ENCODE results near the gene PTPRD. TPM values are rescaled to one million over a fixed set of nuclear protein-coding genes. Genes with fewer than 3 reads are reported as not detected.

PTPRD gene
- total and polyA plus RNA-seq, 7 experiments from 2014 or later: 0.71 TPM; not detected in 6

GRCh38 chr9:9124616-9125015 lies 1488.2 kb downstream of the PTPRD start:
- Histone ChIP-seq H3K36me3 (ENCODE audit: control insufficient read depth in 2 of 3, insufficient read depth in 3 of 3, low read length in 3 of 3) (no peaks in the 10 kb centered on the region), H3K4me3 (ENCODE audit: low read length) (no peak overlapping the region), H3K27ac (ENCODE audit: low read depth, low read length) (no peak overlapping the region), H3K27me3 (ENCODE audit: control insufficient read depth in 2 of 2, insufficient read depth in 2 of 2, low read length in 2 of 2) (no peaks in the 10 kb centered on the region), H3K4me1 (ENCODE audit: control insufficient read depth in 2 of 2, insufficient read depth in 2 of 2, low read length in 2 of 2) (no peaks in the 10 kb centered on the region), H3K9me3 (ENCODE audit: control insufficient read depth in 2 of 3, low read length in 3 of 3) (no peaks in the 10 kb centered on the region)
- DNase-seq (no peak), ATAC-seq (no peak)
- ChIA-PET CTCF (no interaction called here), POLR2A (no interaction called here)
- Mint-ChIP-seq H3K27me3 (no peaks in the 10 kb centered on the region), H3K4me1 (no peaks in the 10 kb centered on the region), H3K9me3 (peaks cover 0 to 11% (median 0%) of the 10 kb centered on the region in 11 donors), H3K4me3 (no peak overlapping the region), H3K36me3 (no peaks in the 10 kb centered on the region), H3K27ac (no peak overlapping the region)
- intact Hi-C loops (cut with micrococcal nuclease): no loop called here

- Histone ChIP-seq H3K4me1 (ENCODE audit: control insufficient read depth in 2 of 2, insufficient read depth in 2 of 2, low read length in 2 of 2) (no peaks in the 10 kb centered on the region), H3K36me3 (ENCODE audit: control insufficient read depth in 2 of 3, insufficient read depth in 3 of 3, low read length in 3 of 3) (no peaks in the 10 kb centered on the region), H3K27me3 (ENCODE audit: control insufficient read depth in 2 of 2, insufficient read depth in 2 of 2, low read length in 2 of 2) (no peaks in the 10 kb centered on the region), H3K4me3 (ENCODE audit: low read length) (no peak overlapping the region), H3K27ac (ENCODE audit: low read depth, low read length) (no peak overlapping the region), H3K9me3 (ENCODE audit: control insufficient read depth in 2 of 3, low read length in 3 of 3) (no peaks in the 10 kb centered on the region)
- Mint-ChIP-seq H3K27ac (no peak overlapping the region), H3K36me3 (no peaks in the 10 kb centered on the region), H3K27me3 (no peaks in the 10 kb centered on the region), H3K9me3 (peaks cover 0 to 6% (median 0%) of the 10 kb centered on the region in 11 donors), H3K4me1 (no peaks in the 10 kb centered on the region), H3K4me3 (no peak overlapping the region)
- intact Hi-C loops (cut with micrococcal nuclease): no loop called here
- ATAC-seq (no peak), DNase-seq (no peak)
- CTCF ChIA-PET: no interaction called here
- POLR2A ChIA-PET: no interaction called here
These were observed 1490.4 kb downstream of the PTPRD start for GRCh38 chr9:9122230-9122875.

- no peak overlapping the region for H3K4me3 Mint-ChIP-seq
- peaks cover 0 to 10% (median 0%) of the 10 kb centered on the region in 11 donors for H3K9me3 Mint-ChIP-seq
- Histone ChIP-seq H3K4me3 (ENCODE audit: low read length) (no peak overlapping the region), H3K36me3 (ENCODE audit: control insufficient read depth in 2 of 3, insufficient read depth in 3 of 3, low read length in 3 of 3) (no peaks in the 10 kb centered on the region), H3K9me3 (ENCODE audit: control insufficient read depth in 2 of 3, low read length in 3 of 3) (no peaks in the 10 kb centered on the region), H3K4me1 (ENCODE audit: control insufficient read depth in 2 of 2, insufficient read depth in 2 of 2, low read length in 2 of 2) (no peaks in the 10 kb centered on the region), H3K27me3 (ENCODE audit: control insufficient read depth in 2 of 2, insufficient read depth in 2 of 2, low read length in 2 of 2) (no peaks in the 10 kb centered on the region), H3K27ac (ENCODE audit: low read depth, low read length) (no peak overlapping the region)
- H3K36me3 Mint-ChIP-seq: no peaks in the 10 kb centered on the region
- ChIA-PET POLR2A (no interaction called here), CTCF (no interaction called here)
- H3K27me3 Mint-ChIP-seq: no peaks in the 10 kb centered on the region
- no peak overlapping the region for H3K27ac Mint-ChIP-seq
- no peak for ATAC-seq
- H3K4me1 Mint-ChIP-seq: no peaks in the 10 kb centered on the region
- intact Hi-C loops (cut with micrococcal nuclease): no loop called here
- no peak for DNase-seq
These were observed 1494.9 kb downstream of the PTPRD start for GRCh38 chr9:9117866-9118265.

- Mint-ChIP-seq H3K4me1 (no peaks in the 10 kb centered on the region), H3K27ac (no peak overlapping the region), H3K36me3 (no peaks in the 10 kb centered on the region), H3K9me3 (peaks cover 0 to 12% (median 0%) of the 10 kb centered on the region in 11 donors), H3K4me3 (no peak overlapping the region), H3K27me3 (no peaks in the 10 kb centered on the region)
- CTCF ChIA-PET: no interaction called here
- Histone ChIP-seq H3K4me3 (ENCODE audit: low read length) (no peak overlapping the region), H3K27ac (ENCODE audit: low read depth, low read length) (no peak overlapping the region), H3K36me3 (ENCODE audit: control insufficient read depth in 2 of 3, insufficient read depth in 3 of 3, low read length in 3 of 3) (no peaks in the 10 kb centered on the region), H3K27me3 (ENCODE audit: control insufficient read depth in 2 of 2, insufficient read depth in 2 of 2, low read length in 2 of 2) (no peaks in the 10 kb centered on the region), H3K9me3 (ENCODE audit: control insufficient read depth in 2 of 3, low read length in 3 of 3) (no peaks in the 10 kb centered on the region), H3K4me1 (ENCODE audit: control insufficient read depth in 2 of 2, insufficient read depth in 2 of 2, low read length in 2 of 2) (no peaks in the 10 kb centered on the region)
- intact Hi-C loops (cut with micrococcal nuclease): no loop called here
- ATAC-seq (no peak), DNase-seq (no peak)
- POLR2A ChIA-PET: no interaction called here
These were observed 1500.6 kb downstream of the PTPRD start for GRCh38 chr9:9112001-9112720.

GRCh38 chr9:9108641-9109040 lies 1504.2 kb downstream of the PTPRD start:
- Mint-ChIP-seq H3K36me3 (no peaks in the 10 kb centered on the region), H3K4me3 (no peak overlapping the region), H3K9me3 (peaks cover 0 to 16% (median 0%) of the 10 kb centered on the region in 11 donors), H3K27ac (no peak overlapping the region), H3K27me3 (no peaks in the 10 kb centered on the region), H3K4me1 (no peaks in the 10 kb centered on the region)
- POLR2A ChIA-PET: no interaction called here
- no peaks in the 10 kb centered on the region for H3K36me3 ChIP-seq (ENCODE audit: control insufficient read depth in 2 of 3, insufficient read depth in 3 of 3, low read length in 3 of 3)
- H3K27me3 ChIP-seq (ENCODE audit: control insufficient read depth in 2 of 2, insufficient read depth in 2 of 2, low read length in 2 of 2): no peaks in the 10 kb centered on the region
- ATAC-seq (no peak), DNase-seq (no peak)
- intact Hi-C loops (cut with micrococcal nuclease): no loop called here
- H3K9me3 ChIP-seq (ENCODE audit: control insufficient read depth in 2 of 3, low read length in 3 of 3): no peaks in the 10 kb centered on the region
- H3K4me3 ChIP-seq (ENCODE audit: low read length): no peak overlapping the region
- no peak overlapping the region for H3K27ac ChIP-seq (ENCODE audit: low read depth, low read length)
- CTCF ChIA-PET: no interaction called here
- H3K4me1 ChIP-seq (ENCODE audit: control insufficient read depth in 2 of 2, insufficient read depth in 2 of 2, low read length in 2 of 2): no peaks in the 10 kb centered on the region

- DNase-seq (no peak), ATAC-seq (no peak)
- no peaks in the 10 kb centered on the region for H3K4me1 ChIP-seq (ENCODE audit: control insufficient read depth in 2 of 2, insufficient read depth in 2 of 2, low read length in 2 of 2)
- Mint-ChIP-seq H3K36me3 (no peaks in the 10 kb centered on the region), H3K4me1 (no peaks in the 10 kb centered on the region), H3K4me3 (no peak overlapping the region), H3K27ac (no peak overlapping the region), H3K27me3 (no peaks in the 10 kb centered on the region), H3K9me3 (peaks cover 0 to 6% (median 0%) of the 10 kb centered on the region in 11 donors)
- POLR2A ChIA-PET: no interaction called here
- no peak overlapping the region for H3K4me3 ChIP-seq (ENCODE audit: low read length)
- no peaks in the 10 kb centered on the region for H3K36me3 ChIP-seq (ENCODE audit: control insufficient read depth in 2 of 3, insufficient read depth in 3 of 3, low read length in 3 of 3)
- intact Hi-C loops (cut with micrococcal nuclease): no loop called here
- no peaks in the 10 kb centered on the region for H3K27me3 ChIP-seq (ENCODE audit: control insufficient read depth in 2 of 2, insufficient read depth in 2 of 2, low read length in 2 of 2)
- CTCF ChIA-PET: no interaction called here
- H3K27ac ChIP-seq (ENCODE audit: low read depth, low read length): no peak overlapping the region
- H3K9me3 ChIP-seq (ENCODE audit: control insufficient read depth in 2 of 3, low read length in 3 of 3): no peaks in the 10 kb centered on the region
These were observed 1510.5 kb downstream of the PTPRD start for GRCh38 chr9:9102295-9102694.

- no peaks in the 10 kb centered on the region for H3K4me1 ChIP-seq (ENCODE audit: control insufficient read depth in 2 of 2, insufficient read depth in 2 of 2, low read length in 2 of 2)
- H3K27me3 Mint-ChIP-seq: no peaks in the 10 kb centered on the region
- H3K36me3 Mint-ChIP-seq: no peaks in the 10 kb centered on the region
- no peaks in the 10 kb centered on the region for H3K4me1 Mint-ChIP-seq
- peaks cover 0 to 6% (median 0%) of the 10 kb centered on the region in 11 donors for H3K9me3 Mint-ChIP-seq
- no peak overlapping the region for H3K27ac Mint-ChIP-seq
- no peak overlapping the region for H3K27ac ChIP-seq (ENCODE audit: low read depth, low read length)
- CTCF ChIA-PET: no interaction called here
- H3K36me3 ChIP-seq (ENCODE audit: control insufficient read depth in 2 of 3, insufficient read depth in 3 of 3, low read length in 3 of 3): no peaks in the 10 kb centered on the region
- no peak for ATAC-seq
- no peaks in the 10 kb centered on the region for H3K27me3 ChIP-seq (ENCODE audit: control insufficient read depth in 2 of 2, insufficient read depth in 2 of 2, low read length in 2 of 2)
- H3K9me3 ChIP-seq (ENCODE audit: control insufficient read depth in 2 of 3, low read length in 3 of 3): no peaks in the 10 kb centered on the region
- H3K4me3 ChIP-seq (ENCODE audit: low read length): no peak overlapping the region
- H3K4me3 Mint-ChIP-seq: no peak overlapping the region
- DNase-seq: no peak
- intact Hi-C loops (cut with micrococcal nuclease): no loop called here
- POLR2A ChIA-PET: no interaction called here
These were observed 1512.7 kb downstream of the PTPRD start for GRCh38 chr9:9100070-9100469.
